Cardiac muscle cell (in vitro differentiated cells and primary cell): Measurements from ENCODE around the gene FERMT1. TPM values are rescaled to one million over a fixed set of nuclear protein-coding genes. Genes with fewer than 3 reads are reported as not detected.

Experiments
- DNase-seq, 2 donors: peaks; one replicate each; pipeline versions ENCODE4 v3.0.0 to v3.0.0-alpha.2; 2010 to 2017; ENCODE audit warnings: low read depth in 1 of 2, low spot score in 1 of 2
- H3K27ac ChIP-seq: fragments of 200-600 bp; sonication (generic); 2 replicates; pipeline ENCODE4 v1.5.1; 2016
- H3K27me3 ChIP-seq: fragments of 200-600 bp; sonication (generic); 2 replicates; pipeline ENCODE4 v1.6.0; 2016; ENCODE audit warnings: control low read depth
- H3K36me3 ChIP-seq: fragments of 200-600 bp; sonication (generic); 2 replicates; pipeline ENCODE4 v1.5.1; 2016; ENCODE audit warnings: control low read depth
- H3K4me1 ChIP-seq: fragments of 200-600 bp; sonication (generic); 2 replicates; pipeline ENCODE4 v1.8.1; 2017; ENCODE audit warnings: low read depth, mild to moderate bottlenecking, mixed run types
- H3K4me3 ChIP-seq: fragments of 200-600 bp; sonication (generic); 2 replicates; pipeline ENCODE4 v1.5.1; 2016; ENCODE audit warnings: mild to moderate bottlenecking
- H3K9me3 ChIP-seq: fragments of 200-600 bp; sonication (generic); 2 replicates; pipeline ENCODE4 v1.5.1; 2017; ENCODE audit warnings: low read depth, mild to moderate bottlenecking, control low read depth
- CTCF ChIP-seq: IDR thresholded peaks from 2 replicates; pipeline ENCODE4 v1.5.1; 2012; ENCODE audit warnings: low read depth, mild to moderate bottlenecking, low read length
- polyA plus RNA-seq: library from polyadenylated mRNA; unstranded; fragments of >200 nt; fragmentation: Nextera tagmentation; extraction: Ambion mirVana; gene quantifications from 2 replicates; pipeline ENCODE4 v1.2.1, GENCODE V29; 2016
- total RNA-seq: library from RNA; depleted of rRNA; stranded (reverse); fragments of >200 nt; gene quantifications from 2 replicates; pipeline ENCODE4 v1.2.3, GENCODE V29; 2016

FERMT1 gene
- total and polyA plus RNA-seq, 2 experiments from 2014 or later: 9.3 to 9.6 TPM

GRCh38 chr20:6030453-6031080 lies 92.3 kb downstream of the FERMT1 start:
- no peak for DNase-seq
- peak overlapping the region; percentile 98 for H3K27ac ChIP-seq
- H3K9me3 ChIP-seq: no peaks in the 10 kb centered on the region
- peaks cover 80% of the 10 kb centered on the region for H3K4me1 ChIP-seq
- no peak overlapping the region for H3K4me3 ChIP-seq
- no peak for TF ChIP-seq CTCF
- peaks cover 29% of the 10 kb centered on the region for H3K36me3 ChIP-seq
- no peaks in the 10 kb centered on the region for H3K27me3 ChIP-seq

GRCh38 chr20:6029538-6029937 lies 93.3 kb downstream of the FERMT1 start:
- DNase-seq: peak in 1 of 2 donors; percentile 45
- no peak overlapping the region for H3K4me3 ChIP-seq
- peaks cover 69% of the 10 kb centered on the region for H3K4me1 ChIP-seq
- H3K36me3 ChIP-seq: peaks cover 39% of the 10 kb centered on the region
- peak overlapping the region; percentile 98 for H3K27ac ChIP-seq
- no peaks in the 10 kb centered on the region for H3K27me3 ChIP-seq
- no peak for TF ChIP-seq CTCF
- no peaks in the 10 kb centered on the region for H3K9me3 ChIP-seq

GRCh38 chr20:6028818-6029217 lies 94.0 kb downstream of the FERMT1 start:
- H3K9me3 ChIP-seq: no peaks in the 10 kb centered on the region
- no peak for TF ChIP-seq CTCF
- H3K36me3 ChIP-seq: peaks cover 46% of the 10 kb centered on the region
- no peak overlapping the region for H3K4me3 ChIP-seq
- H3K27ac ChIP-seq: peak overlapping the region; percentile 85
- H3K27me3 ChIP-seq: no peaks in the 10 kb centered on the region
- no peak for DNase-seq
- peaks cover 65% of the 10 kb centered on the region for H3K4me1 ChIP-seq

GRCh38 chr20:6026051-6026450 lies 96.8 kb downstream of the FERMT1 start:
- H3K27ac ChIP-seq: peak overlapping the region; percentile 37
- no peak for DNase-seq
- no peaks in the 10 kb centered on the region for H3K27me3 ChIP-seq
- no peak for TF ChIP-seq CTCF
- H3K36me3 ChIP-seq: peaks cover 51% of the 10 kb centered on the region
- peaks cover 37% of the 10 kb centered on the region for H3K4me1 ChIP-seq
- H3K9me3 ChIP-seq: no peaks in the 10 kb centered on the region
- no peak overlapping the region for H3K4me3 ChIP-seq

Other genes starting within 250 kb of the FERMT1 start
- gene CHGB, start 211.5 kb downstream of the FERMT1 start, total RNA-seq: 0.74 and 1.8 TPM in 2 replicates
- gene CHGB, start 211.5 kb downstream of the FERMT1 start, polyA plus RNA-seq: 0.71 and 1.5 TPM in 2 replicates
- gene TRMT6, start 172.5 kb downstream of the FERMT1 start, total RNA-seq: 12.0 and 13.1 TPM in 2 replicates
- gene TRMT6, start 172.5 kb downstream of the FERMT1 start, polyA plus RNA-seq: 12.9 TPM in 2 replicates
- 7.2 and 9.4 TPM in 2 replicates for gene MCM8, start 172.4 kb downstream of the FERMT1 start, total RNA-seq
- gene MCM8, start 172.4 kb downstream of the FERMT1 start, polyA plus RNA-seq: 1.5 and 4.5 TPM in 2 replicates
- gene CRLS1, start 116.9 kb downstream of the FERMT1 start, total RNA-seq: 76.8 and 93.7 TPM in 2 replicates
- 236 and 243 TPM in 2 replicates for gene CRLS1, start 116.9 kb downstream of the FERMT1 start, polyA plus RNA-seq
- 180 and 227 TPM in 2 replicates for gene LRRN4, start 69.0 kb downstream of the FERMT1 start, total RNA-seq
- gene LRRN4, start 69.0 kb downstream of the FERMT1 start, polyA plus RNA-seq: 135 and 173 TPM in 2 replicates